Thyroid gland (tissue), 4 donors: ENCODE data around the gene HAUS6. TPM values are rescaled to one million over a fixed set of nuclear protein-coding genes. Genes with fewer than 3 reads are reported as not detected.
"Not testable (repeated sequence)": the region's sequence is repeated elsewhere in the genome, so short reads cannot be mapped to it uniquely, and the experiment has no call there.

Experiments used
- DNase-seq, 2 donors: peaks; one replicate each; pipeline ENCODE4 v3.0.0-alpha.2; 2019
- H3K27ac ChIP-seq, 3 donors: fragments of 200-600 bp; sonication (generic); 1 replicate in 2 of 3; 2 replicates in 1 of 3; pipeline ENCODE4 v1.5.1; 2016 to 2019; ENCODE audit warnings: mild to moderate bottlenecking in 1 of 3, moderate library complexity in 1 of 3
- H3K27me3 ChIP-seq: fragments of 200-600 bp; sonication (generic); one replicate; pipeline ENCODE4 v1.5.1; 2019
- H3K36me3 ChIP-seq, 2 donors: fragments of 200-600 bp; sonication (generic); one replicate each; pipeline ENCODE4 v1.5.1; 2016 to 2019
- H3K4me1 ChIP-seq, 2 donors: fragments of 200-600 bp; sonication (generic); one replicate each; pipeline ENCODE4 v1.5.1; 2017 to 2019
- H3K4me3 ChIP-seq, 3 donors: fragments of 200-600 bp; sonication (generic); replicated peaks in 1 of 3; 1 replicate in 2 of 3; 2 replicates in 1 of 3; pipeline ENCODE4 v1.5.1; 2016; ENCODE audit warnings: mild to moderate bottlenecking in 1 of 3
- H3K9me3 ChIP-seq: fragments of 200-600 bp; sonication (generic); one replicate; pipeline ENCODE4 v1.5.1; 2017
- POLR2A ChIP-seq, 2 donors: fragments of 450-650 bp; IDR thresholded peaks; one replicate each; pipeline ENCODE4 v1.6.1; 2017; ENCODE audit warnings: antibody characterized with exemption in 2 of 2, mild to moderate bottlenecking in 2 of 2, moderate library complexity in 1 of 2
- WGBS, 2 donors: methylation state at CpG; one replicate each; pipeline ENCODE4 v1.1.5; 2017; 5-methylcytosine and 5-hydroxymethylcytosine counted together
- intact Hi-C: fragments of 100-400 bp; cut with DNase I; formaldehyde crosslinking; loops from one replicate; pipeline ENCODE4 v1.15.1; 2023
- total RNA-seq, 4 donors: library from RNA; depleted of rRNA; stranded (reverse); fragments of >200 nt; gene quantifications; one replicate each; pipeline ENCODE4 v1.2.3, GENCODE V29; 2016
- TF ChIP-seq, protein P1 (sequence below), 6 experiments: fragments of 200-600 bp in 3 of 6; fragments of 450-650 bp in 3 of 6; sonication (generic) in 3 of 6; IDR thresholded peaks; one replicate each; pipeline ENCODE4 v1.5.1; 2016 to 2019; ENCODE audit warnings: antibody characterized with exemption in 6 of 6, mild to moderate bottlenecking in 2 of 6, inconsistent platforms in 1 of 6, moderate library complexity in 1 of 6

HAUS6 gene
- total RNA-seq, 4 donors from 2014 or later: 5.9 to 8.5 (median 7.9) TPM

DNA sequence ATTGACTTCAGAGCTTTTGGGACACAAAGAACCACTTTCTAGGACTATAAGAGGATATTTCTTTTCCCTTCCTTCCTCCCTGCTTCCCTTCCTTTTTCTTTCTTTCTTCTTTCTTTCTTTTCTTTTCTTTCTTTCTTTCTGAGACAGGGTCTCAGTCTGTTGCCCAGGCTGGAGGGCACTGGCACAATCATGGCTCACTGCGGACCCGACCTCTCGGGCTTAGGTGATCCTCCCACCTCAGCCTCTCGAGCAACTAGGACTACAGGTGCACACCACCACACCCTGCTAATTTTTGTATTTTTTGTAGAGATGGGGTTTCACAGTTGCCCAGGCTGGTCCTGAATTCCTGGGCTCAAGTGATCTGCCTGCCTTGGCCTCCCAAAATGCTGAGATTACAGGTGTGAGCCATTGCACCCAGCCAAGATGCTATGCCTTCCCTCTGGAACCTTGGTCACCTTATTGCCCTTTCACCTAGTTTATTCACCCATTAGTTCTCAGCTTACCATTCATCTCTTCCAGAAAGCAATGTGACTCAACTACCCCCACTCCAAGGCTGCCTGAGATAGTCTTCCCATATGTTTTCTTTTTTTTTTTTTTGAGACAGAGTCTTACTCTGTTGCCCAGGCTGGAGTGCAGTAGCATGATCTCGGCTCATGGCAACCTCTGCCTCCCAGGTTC, 14.5 kb upstream of the HAUS6 start:
- no peak for TF ChIP-seq POLR2A (IDR thresholded peaks at IDR 0.05)
- TF ChIP-seq, protein P1, sequence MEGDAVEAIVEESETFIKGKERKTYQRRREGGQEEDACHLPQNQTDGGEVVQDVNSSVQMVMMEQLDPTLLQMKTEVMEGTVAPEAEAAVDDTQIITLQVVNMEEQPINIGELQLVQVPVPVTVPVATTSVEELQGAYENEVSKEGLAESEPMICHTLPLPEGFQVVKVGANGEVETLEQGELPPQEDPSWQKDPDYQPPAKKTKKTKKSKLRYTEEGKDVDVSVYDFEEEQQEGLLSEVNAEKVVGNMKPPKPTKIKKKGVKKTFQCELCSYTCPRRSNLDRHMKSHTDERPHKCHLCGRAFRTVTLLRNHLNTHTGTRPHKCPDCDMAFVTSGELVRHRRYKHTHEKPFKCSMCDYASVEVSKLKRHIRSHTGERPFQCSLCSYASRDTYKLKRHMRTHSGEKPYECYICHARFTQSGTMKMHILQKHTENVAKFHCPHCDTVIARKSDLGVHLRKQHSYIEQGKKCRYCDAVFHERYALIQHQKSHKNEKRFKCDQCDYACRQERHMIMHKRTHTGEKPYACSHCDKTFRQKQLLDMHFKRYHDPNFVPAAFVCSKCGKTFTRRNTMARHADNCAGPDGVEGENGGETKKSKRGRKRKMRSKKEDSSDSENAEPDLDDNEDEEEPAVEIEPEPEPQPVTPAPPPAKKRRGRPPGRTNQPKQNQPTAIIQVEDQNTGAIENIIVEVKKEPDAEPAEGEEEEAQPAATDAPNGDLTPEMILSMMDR (IDR thresholded peaks at IDR 0.05): no peak
- intact Hi-C loops: no loop called here
- no peak for DNase-seq
- Histone ChIP-seq H3K4me3 (no peak overlapping the region), H3K9me3 (no peaks in the 10 kb centered on the region), H3K27me3 (no peaks in the 10 kb centered on the region), H3K27ac (no peak overlapping the region), H3K36me3 (peaks cover 44 to 56% of the 10 kb centered on the region in 2 donors), H3K4me1 (no peaks in the 10 kb centered on the region)
- 96% methylated on average over 5 of the region's 5 CpGs for WGBS, 2 donors

DNA sequence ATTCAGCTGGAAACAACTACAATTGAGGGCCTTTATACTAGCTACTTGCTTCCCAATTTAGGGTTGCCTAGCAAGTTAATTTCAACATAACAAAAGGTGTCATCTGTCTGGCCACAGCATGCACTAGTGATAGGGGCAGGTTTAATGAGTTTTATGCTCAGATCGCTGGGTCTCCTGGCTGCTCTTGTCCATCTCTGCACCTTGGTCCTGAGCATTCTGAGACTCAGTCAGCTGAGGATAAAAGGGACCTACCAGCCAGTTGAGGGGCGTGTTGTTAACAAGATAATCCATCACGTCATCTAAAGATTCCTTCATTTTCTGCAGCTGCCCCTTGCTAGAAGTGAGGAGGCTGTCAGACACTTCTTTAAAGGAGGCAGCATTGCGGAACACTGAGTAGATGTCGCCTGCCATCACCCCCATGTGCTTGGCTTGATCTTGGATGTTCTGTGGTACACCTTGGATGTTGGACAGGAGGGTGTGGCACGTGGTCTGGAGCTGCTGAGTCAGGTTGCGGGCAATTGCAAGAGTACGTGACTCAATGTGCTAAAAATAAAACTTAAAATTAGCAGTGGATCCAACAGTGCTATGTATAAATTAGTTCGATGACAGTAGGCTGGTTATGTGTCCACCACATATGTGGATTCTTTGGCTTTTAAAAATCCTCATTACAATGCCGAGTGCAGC, 13.5 kb upstream of the HAUS6 start:
- H3K27me3 ChIP-seq: no peaks in the 10 kb centered on the region
- intact Hi-C loops: no loop called here
- WGBS, 2 donors: 87 to 93% methylated on average over 10 of the region's 10 CpGs
- peaks cover 43 to 56% of the 10 kb centered on the region in 2 donors for H3K36me3 ChIP-seq
- H3K27ac ChIP-seq: no peak overlapping the region
- no peak overlapping the region for H3K4me3 ChIP-seq
- TF ChIP-seq, protein P1 (IDR thresholded peaks at IDR 0.05): no peak
- no peak for TF ChIP-seq POLR2A (IDR thresholded peaks at IDR 0.05)
- no peak for DNase-seq
- no peaks in the 10 kb centered on the region for H3K9me3 ChIP-seq
- H3K4me1 ChIP-seq: no peaks in the 10 kb centered on the region

DNA sequence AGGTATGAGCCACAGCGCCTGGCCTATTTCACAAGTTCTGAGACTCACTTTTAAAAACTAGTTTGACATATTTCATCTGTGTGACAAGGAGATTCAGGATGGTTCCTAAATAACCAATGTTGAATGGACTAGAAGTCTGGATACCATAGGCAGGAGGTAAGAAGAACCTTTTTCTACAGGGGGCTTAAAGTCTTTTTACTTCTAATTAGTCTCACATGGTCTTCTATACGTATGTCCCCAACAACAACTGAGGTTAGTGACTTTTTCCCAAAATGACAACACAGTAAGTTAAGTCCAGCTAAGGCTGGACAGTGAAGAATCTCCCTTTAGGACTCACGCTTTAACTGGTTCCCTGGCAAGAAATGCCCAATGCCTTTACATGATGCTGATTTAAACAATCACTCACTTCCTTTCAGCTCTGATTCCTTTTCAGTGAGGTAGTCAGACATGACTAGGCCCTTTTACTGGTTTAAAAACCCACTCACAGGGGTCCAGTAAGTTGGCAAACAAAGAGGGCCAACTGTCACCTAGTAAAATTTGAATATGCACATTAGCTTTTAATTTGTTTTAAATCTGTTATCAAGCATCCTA, 12.1 kb upstream of the HAUS6 start:
- intact Hi-C loops: no loop called here
- H3K9me3 ChIP-seq: no peaks in the 10 kb centered on the region
- 95 to 97% methylated on average over 3 of the region's 3 CpGs for WGBS, 2 donors
- no peak overlapping the region for H3K27ac ChIP-seq
- no peak for DNase-seq
- no peak overlapping the region for H3K4me3 ChIP-seq
- peaks cover 32 to 42% of the 10 kb centered on the region in 2 donors for H3K36me3 ChIP-seq
- H3K27me3 ChIP-seq: no peaks in the 10 kb centered on the region
- no peak for TF ChIP-seq POLR2A (IDR thresholded peaks at IDR 0.05)
- TF ChIP-seq, protein P1 (IDR thresholded peaks at IDR 0.05): no peak
- no peaks in the 10 kb centered on the region for H3K4me1 ChIP-seq

DNA sequence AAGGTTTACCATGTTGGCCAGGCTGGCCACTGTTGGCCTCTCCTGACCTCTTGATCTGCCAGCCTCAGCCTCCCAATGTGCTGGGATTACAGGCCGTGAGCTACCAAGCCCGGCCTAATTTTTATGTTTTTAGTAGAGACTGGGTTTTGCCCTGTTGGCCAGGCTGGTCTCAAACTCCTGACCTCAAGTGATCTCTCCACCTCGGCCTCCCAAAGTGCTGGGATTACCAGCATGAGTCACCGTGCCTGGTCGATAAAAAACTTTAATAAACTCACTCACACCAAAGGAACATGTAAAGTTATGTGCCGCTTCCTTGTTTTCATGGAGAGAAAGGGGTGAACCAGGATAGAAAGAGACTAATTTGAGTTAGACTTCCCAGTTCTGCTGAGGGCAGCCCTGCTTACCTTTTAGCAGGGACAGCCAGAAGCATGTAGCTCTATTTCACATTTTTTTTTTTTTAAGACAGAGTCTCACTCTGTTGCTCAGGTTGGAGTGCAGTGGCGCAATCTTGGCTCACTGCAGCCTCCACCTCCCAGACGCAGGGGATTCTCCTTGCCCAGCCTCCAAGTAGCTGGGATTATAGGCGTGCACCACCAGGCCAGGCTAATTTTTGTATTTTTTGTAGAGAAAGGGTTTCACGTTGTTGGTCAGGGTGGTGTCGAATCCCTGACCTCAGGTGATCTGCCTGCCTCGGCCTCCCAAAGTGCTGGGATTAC, 11.4 kb upstream of the HAUS6 start:
- no peaks in the 10 kb centered on the region for H3K4me1 ChIP-seq
- no peak overlapping the region for H3K27ac ChIP-seq
- peaks cover 30 to 35% of the 10 kb centered on the region in 2 donors for H3K36me3 ChIP-seq
- intact Hi-C loops: no loop called here
- DNase-seq: no peak
- H3K4me3 ChIP-seq: no peak overlapping the region
- WGBS, 2 donors: 95 to 96% methylated on average over 12 of the region's 12 CpGs
- no peaks in the 10 kb centered on the region for H3K9me3 ChIP-seq
- H3K27me3 ChIP-seq: no peaks in the 10 kb centered on the region
- TF ChIP-seq POLR2A (IDR thresholded peaks at IDR 0.05): no peak

DNA sequence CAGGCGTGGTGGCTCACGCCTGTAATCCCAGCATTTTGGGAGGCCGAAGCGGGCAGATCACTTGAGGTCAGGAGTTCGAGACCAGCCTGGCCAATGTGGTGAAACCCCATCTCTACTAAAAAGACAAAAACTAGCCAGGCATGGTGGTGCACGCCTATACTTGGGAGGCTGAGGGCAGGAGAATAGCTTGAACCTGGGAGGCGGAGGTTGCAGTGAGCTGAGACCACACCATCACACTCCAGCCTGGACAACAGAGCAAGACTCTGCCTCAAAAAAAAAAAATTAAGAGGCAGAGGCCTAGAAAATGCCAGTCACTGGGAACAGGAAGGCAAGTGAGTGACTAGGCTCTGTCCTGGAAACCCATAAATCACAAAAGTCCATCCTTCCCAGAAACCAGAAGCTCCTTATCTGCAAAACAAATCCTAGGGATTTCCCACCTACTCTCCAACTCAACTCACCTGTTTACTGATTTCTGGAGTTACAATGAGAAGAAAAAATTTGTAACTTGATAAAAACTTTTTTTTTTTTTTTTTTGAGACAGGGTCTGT, 10.4 kb upstream of the HAUS6 start:
- H3K4me3 ChIP-seq, H3K27ac ChIP-seq, H3K9me3 ChIP-seq, H3K27me3 ChIP-seq, intact Hi-C loops, H3K4me1 ChIP-seq, DNase-seq: not testable (repeated sequence)
- WGBS, 2 donors: 96% methylated on average over 7 of the region's 7 CpGs
- H3K36me3 ChIP-seq: peaks cover 20 to 27% of the 10 kb centered on the region in 2 donors
